Hematopoietic multipotent progenitor cell treated with erythropoietin and hydrocortisone succinate and interleukin-3 and kit ligand, for 4 days (in vitro differentiated cells): ENCODE measurements around the gene MRFAP1.
"Not testable (repeated sequence)": the region's sequence is repeated elsewhere in the genome, so short reads cannot be mapped to it uniquely, and the experiment has no call there.

Source experiments
- DNase-seq: peaks from one replicate; pipeline ENCODE4 v3.0.0-alpha.2; 2015

Gene MRFAP1

GRCh38 chr4:6612961-6613675 is 27.4 kb upstream of the MRFAP1 start:
- DNase-seq: no peak

- no peak for DNase-seq
Observed at GRCh38 chr4:6613676-6614651, 26.5 kb upstream of the MRFAP1 start.

GRCh38 chr4:6614701-6615230 is 25.7 kb upstream of the MRFAP1 start:
- no peak for DNase-seq

- DNase-seq: no peak
Observed at GRCh38 chr4:6616087-6616995, 24.1 kb upstream of the MRFAP1 start.

GRCh38 chr4:6617246-6617645 is 23.2 kb upstream of the MRFAP1 start:
- DNase-seq: no peak

GRCh38 chr4:6618386-6619115 is 21.9 kb upstream of the MRFAP1 start:
- DNase-seq: no peak

GRCh38 chr4:6619116-6619465 is 21.4 kb upstream of the MRFAP1 start:
- DNase-seq: no peak

- DNase-seq: no peak
Observed at GRCh38 chr4:6619466-6620255, 20.8 kb upstream of the MRFAP1 start.

- no peak for DNase-seq
Observed at GRCh38 chr4:6620296-6620695, 20.2 kb upstream of the MRFAP1 start.

GRCh38 chr4:6620891-6621555 is 19.5 kb upstream of the MRFAP1 start:
- DNase-seq: no peak

- DNase-seq: no peak
Observed at GRCh38 chr4:6621556-6621927, 18.9 kb upstream of the MRFAP1 start.

- no peak for DNase-seq
Observed at GRCh38 chr4:6622744-6623143, 17.7 kb upstream of the MRFAP1 start.

- no peak for DNase-seq
Observed at GRCh38 chr4:6625256-6625655, 15.2 kb upstream of the MRFAP1 start.

- no peak for DNase-seq
Observed at GRCh38 chr4:6626066-6626465, 14.4 kb upstream of the MRFAP1 start.

GRCh38 chr4:6627832-6628231 is 12.7 kb upstream of the MRFAP1 start:
- DNase-seq: no peak

GRCh38 chr4:6628484-6628883 is 12.0 kb upstream of the MRFAP1 start:
- DNase-seq: not testable (repeated sequence)

- DNase-seq: no peak
Observed at GRCh38 chr4:6632125-6632524, 8.4 kb upstream of the MRFAP1 start.

GRCh38 chr4:6633091-6633906 is 7.2 kb upstream of the MRFAP1 start:
- DNase-seq: peak; percentile 82

- DNase-seq: no peak
Observed at GRCh38 chr4:6634746-6635145, 5.7 kb upstream of the MRFAP1 start.
